ENCODE data around the gene AMH.

GRCh38 chr19:2296141-2296540, 47.0 kb downstream of the AMH start:
- TF ChIP-seq ZNF121 (tag by site-specific recombination; IDR thresholded peaks at IDR 0.05) = no peak
- no peak for TF ChIP-seq CTCF (tag by site-specific recombination; IDR thresholded peaks at IDR 0.05)
- TF ChIP-seq ZNF239 (tag by site-specific recombination; IDR thresholded peaks at IDR 0.05) = no peak
- TF ChIP-seq TCF7L2 (IDR thresholded peaks at IDR 0.05; ENCODE audit: borderline replicate concordance, low read depth, low read length) = no peak
- no peak for TF ChIP-seq REPIN1 (tag by site-specific recombination; IDR thresholded peaks at IDR 0.05; ENCODE audit: low read depth)

All from HEK293 (cell line).